Psoas muscle (tissue), 8 donors: ENCODE results near the gene CHCHD4. TPM values are rescaled to one million over a fixed set of nuclear protein-coding genes. Genes with fewer than 3 reads are reported as not detected.

Experiments used
- ATAC-seq, 4 donors: fragments of 200-7000 bp; cut with Tn5 transposase; one replicate each; pipeline ENCODE4 v1.9.1; 2020; ENCODE audit warnings: moderate library complexity in 3 of 4, mild to moderate bottlenecking in 2 of 4
- DNase-seq, 2 donors: peaks; one replicate each; pipeline ENCODE4 v3.0.0-alpha.2; 2020
- H3K27ac ChIP-seq: fragments of 200-600 bp; one replicate; pipeline ENCODE4 v1.8.0; 2022
- H3K27me3 ChIP-seq, 3 donors: fragments of 200-600 bp in 1 of 3; one replicate each; pipeline versions ENCODE4 v1.6.1 to v1.8.0; 2013 to 2022; ENCODE audit warnings: low read length in 2 of 3, mild to moderate bottlenecking in 2 of 3, moderate library complexity in 1 of 3; ENCODE audit not compliant: insufficient read depth in 3 of 3
- H3K36me3 ChIP-seq, 2 donors: fragments of 200-600 bp in 1 of 2; one replicate each; pipeline versions ENCODE4 v1.6.1 to v1.8.0; 2013 to 2022; ENCODE audit warnings: low read depth in 1 of 2, mild to moderate bottlenecking in 1 of 2, moderate library complexity in 1 of 2; ENCODE audit not compliant: insufficient read depth in 1 of 2
- H3K4me1 ChIP-seq: fragments of 200-600 bp; one replicate; pipeline ENCODE4 v1.8.0; 2022
- H3K4me3 ChIP-seq: fragments of 200-600 bp; one replicate; pipeline ENCODE4 v1.8.0; 2022; ENCODE audit warnings: mild to moderate bottlenecking
- H3K9me3 ChIP-seq: fragments of 200-600 bp; one replicate; pipeline ENCODE4 v1.8.0; 2022
- WGBS, 3 donors: extraction: QIAGEN DNeasy Blood & Tissue Kit; methylation state at CpG; one replicate each; pipeline versions ENCODE4 v1.1.6 to v1.1.7; 2013; 5-methylcytosine and 5-hydroxymethylcytosine counted together
- intact Hi-C, 2 donors: fragments of 100-400 bp; cut with DNase I; formaldehyde crosslinking; loops; one replicate each; pipeline versions ENCODE4 v1.11.0 to v1.14.2; 2022
- polyA plus RNA-seq, 3 donors: library from polyadenylated mRNA; stranded (reverse); fragments of 200-250 nt; gene quantifications; one replicate each; pipeline ENCODE4 v1.2.3, GENCODE V29; 2013
- total RNA-seq, 4 donors: library from RNA; stranded (reverse); fragmentation: NEBNext Ultra II Directional in 2 of 4; extraction: Animal tissue kit (Norgen Biotek cat#: 25700) in 2 of 4; gene quantifications; one replicate each; pipeline versions ENCODE4 v1.2.1 to v1.2.4, GENCODE V29; 2021 to 2023
- TF ChIP-seq, protein P1 (sequence below): fragments of 200-600 bp; IDR thresholded peaks from one replicate; pipeline ENCODE4 v1.8.0; 2022; ENCODE audit warnings: antibody characterized with exemption
- donor health status: healthy with polysubstance abuse.
- donor health status: DM: no; HTN: no; CAD: no; lungs with moderate emphysema.
- donor health status: Bipolar disorder and iron deficiency.
- donor health status: healthy.
- donor health status: DM: yes; HTN: yes; CAD: no.
- donor health status: DM: no; HTN: no; CAD: no.
- donor health status: DM: no; HTN: no; CAD: no.
- donor health status: DM: yes; HTN: yes; CAD: no.

Gene CHCHD4
- total and polyA plus RNA-seq, 7 donors, result 18.5 to 55.4 (median 26.8) TPM

DNA sequence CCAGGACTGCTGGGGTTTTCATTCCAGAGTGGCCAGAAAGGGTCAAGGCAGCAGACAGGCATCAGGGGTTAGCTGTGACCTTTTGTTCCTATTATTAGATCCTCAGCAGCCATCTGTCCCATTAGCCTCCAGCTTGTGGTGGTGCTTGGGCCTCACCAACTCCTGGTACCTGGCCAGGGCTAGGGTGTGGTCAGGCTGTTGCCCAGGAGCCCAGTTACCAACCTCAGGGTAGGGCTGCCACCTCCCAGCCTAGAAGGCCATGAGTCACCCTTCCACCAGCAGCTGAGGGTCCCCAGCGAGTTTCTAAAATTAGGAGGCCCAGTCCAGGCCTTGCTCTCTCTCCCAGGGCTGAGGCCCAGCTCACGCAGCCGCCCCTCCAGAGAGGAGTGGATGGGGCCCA lies 12.3 kb upstream of the CHCHD4 start:
- intact Hi-C loops, result no loop called here
- peak overlapping the region; percentile 93 for H3K27ac ChIP-seq
- DNase-seq, result peak; percentile 71 to 94
- TF ChIP-seq, protein P1, sequence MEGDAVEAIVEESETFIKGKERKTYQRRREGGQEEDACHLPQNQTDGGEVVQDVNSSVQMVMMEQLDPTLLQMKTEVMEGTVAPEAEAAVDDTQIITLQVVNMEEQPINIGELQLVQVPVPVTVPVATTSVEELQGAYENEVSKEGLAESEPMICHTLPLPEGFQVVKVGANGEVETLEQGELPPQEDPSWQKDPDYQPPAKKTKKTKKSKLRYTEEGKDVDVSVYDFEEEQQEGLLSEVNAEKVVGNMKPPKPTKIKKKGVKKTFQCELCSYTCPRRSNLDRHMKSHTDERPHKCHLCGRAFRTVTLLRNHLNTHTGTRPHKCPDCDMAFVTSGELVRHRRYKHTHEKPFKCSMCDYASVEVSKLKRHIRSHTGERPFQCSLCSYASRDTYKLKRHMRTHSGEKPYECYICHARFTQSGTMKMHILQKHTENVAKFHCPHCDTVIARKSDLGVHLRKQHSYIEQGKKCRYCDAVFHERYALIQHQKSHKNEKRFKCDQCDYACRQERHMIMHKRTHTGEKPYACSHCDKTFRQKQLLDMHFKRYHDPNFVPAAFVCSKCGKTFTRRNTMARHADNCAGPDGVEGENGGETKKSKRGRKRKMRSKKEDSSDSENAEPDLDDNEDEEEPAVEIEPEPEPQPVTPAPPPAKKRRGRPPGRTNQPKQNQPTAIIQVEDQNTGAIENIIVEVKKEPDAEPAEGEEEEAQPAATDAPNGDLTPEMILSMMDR, result no peak
- peak; percentile 84 to 94 (median 86) for ATAC-seq
- peaks cover 29% of the 10 kb centered on the region for H3K4me1 ChIP-seq
- H3K36me3 ChIP-seq, result peaks cover 11 to 97% of the 10 kb centered on the region in 2 donors
- 23 to 51% (median 28%) methylated on average over 3 of the region's 3 CpGs for WGBS, 3 donors
- no peaks in the 10 kb centered on the region for H3K9me3 ChIP-seq
- peak overlapping the region; percentile 18 for H3K4me3 ChIP-seq
- H3K27me3 ChIP-seq, result no peaks in the 10 kb centered on the region

DNA sequence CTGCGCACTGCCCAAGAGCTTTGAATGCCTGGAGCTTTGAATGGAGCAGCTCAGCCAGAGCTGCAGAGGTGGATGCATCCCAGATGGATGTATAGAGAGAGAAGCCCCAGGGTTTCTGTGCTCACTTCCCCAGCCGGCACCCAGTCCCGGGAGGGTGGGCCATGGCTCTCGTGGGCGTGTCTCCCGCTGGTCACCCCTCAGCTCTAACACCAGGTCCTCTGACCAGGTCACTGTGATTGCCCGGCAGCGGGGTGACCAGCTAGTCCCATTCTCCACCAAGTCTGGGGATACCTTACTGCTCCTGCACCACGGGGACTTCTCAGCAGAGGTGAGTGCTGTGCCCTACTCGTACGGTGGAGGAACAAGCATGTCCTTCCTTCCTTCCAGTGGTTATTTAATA lies 10.9 kb upstream of the CHCHD4 start:
- ATAC-seq (no peak), DNase-seq (no peak)
- Histone ChIP-seq H3K27ac (no peak overlapping the region), H3K27me3 (no peaks in the 10 kb centered on the region), H3K4me1 (peaks cover 20% of the 10 kb centered on the region), H3K4me3 (no peak overlapping the region), H3K9me3 (no peaks in the 10 kb centered on the region), H3K36me3 (peaks cover 12 to 98% of the 10 kb centered on the region in 2 donors)
- 86 to 91% (median 87%) methylated on average over 11 of the region's 11 CpGs for WGBS, 3 donors
- TF ChIP-seq, protein P1, result no peak
- intact Hi-C loops, result no loop called here

DNA sequence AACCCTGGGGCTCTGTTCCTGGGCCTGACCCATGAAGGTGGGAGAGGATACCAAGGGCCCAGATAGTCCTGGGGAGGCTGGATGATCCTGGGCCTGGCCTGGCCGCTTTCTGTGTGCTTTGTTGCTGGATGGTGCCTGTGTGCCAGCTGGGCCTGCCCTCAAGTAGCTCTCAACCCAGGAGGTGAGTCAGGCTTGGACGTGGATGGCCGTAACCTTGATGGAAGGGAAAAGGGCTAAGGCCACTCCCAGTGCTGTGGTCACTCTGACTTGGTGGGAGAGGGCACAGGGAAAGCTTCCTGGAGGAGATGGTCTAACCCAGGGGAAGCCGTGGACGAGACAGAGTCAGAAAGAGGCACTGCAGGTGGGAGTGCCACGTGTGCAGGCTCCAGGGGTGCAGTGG lies 9.6 kb upstream of the CHCHD4 start:
- 87 to 92% (median 88%) methylated on average over 6 of the region's 6 CpGs for WGBS, 3 donors
- ATAC-seq, result no peak
- intact Hi-C loops, result no loop called here
- Histone ChIP-seq H3K9me3 (no peaks in the 10 kb centered on the region), H3K4me3 (no peak overlapping the region), H3K27me3 (no peaks in the 10 kb centered on the region), H3K4me1 (peaks cover 20% of the 10 kb centered on the region), H3K36me3 (peaks cover 15 to 98% of the 10 kb centered on the region in 2 donors), H3K27ac (no peak overlapping the region)
- TF ChIP-seq, protein P1, result no peak
- no peak for DNase-seq

DNA sequence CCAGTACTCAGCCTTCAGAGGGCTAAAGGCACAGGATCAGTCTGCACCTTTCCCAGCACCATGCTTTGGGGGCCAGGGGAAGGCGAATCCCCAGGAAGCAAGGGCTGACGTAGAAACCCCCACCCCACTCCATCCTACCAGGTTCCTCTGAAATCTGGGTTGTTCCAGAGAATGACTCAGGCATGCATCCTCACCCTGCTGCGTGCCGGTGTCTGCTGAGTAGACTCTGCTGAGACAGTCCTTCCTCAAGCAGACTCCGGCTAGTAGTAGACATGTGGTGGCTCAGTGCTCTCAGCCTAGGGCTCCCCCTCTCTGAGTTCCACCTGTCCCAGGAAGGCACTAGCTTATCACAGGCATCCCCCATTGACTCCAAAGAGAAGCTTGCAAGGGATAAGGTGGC lies 9.2 kb upstream of the CHCHD4 start:
- Histone ChIP-seq H3K36me3 (peaks cover 16 to 97% of the 10 kb centered on the region in 2 donors), H3K27me3 (no peaks in the 10 kb centered on the region), H3K27ac (no peak overlapping the region), H3K4me1 (peaks cover 20% of the 10 kb centered on the region), H3K4me3 (no peak overlapping the region), H3K9me3 (no peaks in the 10 kb centered on the region)
- ATAC-seq, result no peak
- WGBS, 3 donors, result 94 to 97% (median 95%) methylated on average over 5 of the region's 5 CpGs
- intact Hi-C loops, result no loop called here
- TF ChIP-seq, protein P1, result no peak
- DNase-seq, result no peak

DNA sequence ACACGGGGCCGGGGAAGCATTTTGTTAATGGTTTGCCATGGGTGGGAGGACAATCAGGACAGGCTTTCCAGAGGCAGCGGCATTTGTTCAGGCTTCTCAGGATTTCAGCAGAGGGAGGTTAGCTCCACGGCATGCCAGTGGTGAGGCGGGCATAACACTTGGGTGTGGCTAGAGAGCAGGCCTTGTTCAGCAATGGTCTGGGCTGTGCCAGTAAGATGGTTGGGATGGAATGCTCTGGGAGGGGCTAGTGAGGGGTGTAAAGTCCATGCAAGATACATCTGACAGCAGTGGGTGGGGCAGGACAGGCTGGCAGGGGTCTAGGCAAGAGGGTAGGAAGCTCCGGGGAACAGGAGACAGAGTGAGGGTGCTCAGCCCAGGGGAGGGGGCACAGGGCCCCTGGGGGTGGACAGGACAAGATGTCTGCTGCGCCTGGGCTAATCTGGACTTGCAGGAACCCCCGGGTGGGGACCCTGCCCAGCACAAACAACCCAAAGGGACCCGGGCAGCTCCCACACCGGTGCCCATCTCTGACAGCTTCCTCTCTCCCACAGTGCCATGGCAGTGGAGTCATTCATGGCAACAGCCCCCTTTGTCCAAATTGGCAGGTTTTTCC lies 8.6 kb upstream of the CHCHD4 start:
- DNase-seq, result no peak

More for the DNA sequence above, 8.6 kb upstream of the CHCHD4 start:
- Histone ChIP-seq H3K36me3 (peaks cover 16 to 97% of the 10 kb centered on the region in 2 donors), H3K9me3 (no peaks in the 10 kb centered on the region), H3K4me1 (peaks cover 19% of the 10 kb centered on the region), H3K27me3 (no peaks in the 10 kb centered on the region), H3K4me3 (no peak overlapping the region), H3K27ac (no peak overlapping the region)
- intact Hi-C loops, result no loop called here
- ATAC-seq, result no peak
- TF ChIP-seq, protein P1, result no peak
- WGBS, 3 donors, result 86 to 93% (median 93%) methylated on average over 10 of the region's 10 CpGs
